Measurements from ENCODE around the gene AKT1S1.

DNA sequence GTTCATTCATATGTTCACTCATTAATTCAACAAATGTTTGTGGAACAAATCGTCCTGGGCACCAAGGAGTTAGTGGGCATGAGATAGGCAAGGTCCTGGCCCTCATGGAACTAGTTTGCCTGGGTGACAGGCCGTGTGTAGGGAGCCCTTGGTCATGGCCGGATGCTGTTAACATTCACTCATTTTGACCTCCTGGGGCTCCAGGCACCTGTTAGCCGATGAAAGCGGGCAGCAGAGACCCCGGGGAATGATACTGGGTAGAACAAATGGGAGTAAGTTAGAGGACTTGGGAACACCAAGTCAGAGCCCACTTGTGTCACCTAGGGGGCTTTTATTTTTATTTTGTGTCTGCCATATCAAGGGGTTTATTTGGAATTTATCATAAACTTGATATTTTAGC, 52.5 kb downstream of the AKT1S1 start:
- TF ChIP-seq NFE2L1 (CRISPR knock-in tag; IDR thresholded peaks at IDR 0.05; ENCODE audit: borderline replicate concordance) (no peak), MBNL3 (CRISPR knock-in tag; conservative IDR thresholded peaks at IDR 0.05) (no peak), ZC3H4 (CRISPR knock-in tag; IDR thresholded peaks at IDR 0.05; ENCODE audit: borderline replicate concordance) (no peak), NCOA2 (CRISPR knock-in tag; IDR thresholded peaks at IDR 0.05) (no peak), FOXM1 (CRISPR knock-in tag; IDR thresholded peaks at IDR 0.05) (no peak), SMARCC2 (IDR thresholded peaks at IDR 0.05) (no peak)
